Stimulated activated CD4-positive, alpha-beta T cell treated with anti-CD3 and anti-CD28 coated beads, Interleukin-4, amount 100 ng/mL, for 4 hours (primary cell): ENCODE measurements around the gene TMEM91.
"Not testable (repeated sequence)": the region's sequence is repeated elsewhere in the genome, so short reads cannot be mapped to it uniquely, and the experiment has no call there.

ENCODE experiments used
- DNase-seq, 2 experiments: peaks; one replicate each; pipeline ENCODE4 v3.0.0-alpha.2; 2020

TMEM91 gene

GRCh38 chr19:41376241-41376997 is at the start of gene TMEM91:
Gene TMEM91, plus strand, starts transcription at chr19:41376533. Its CDS starts 1,777 bp downstream, at chr19:41378310.
- DNase-seq: peak in 1 of 2 experiments; percentile 29

- no peak for DNase-seq
Observed at GRCh38 chr19:41327076-41327575, 49.2 kb upstream of the TMEM91 start.

- peak; percentile 80 to 86 for DNase-seq
Observed at GRCh38 chr19:41327576-41328156, 48.7 kb upstream of the TMEM91 start.

GRCh38 chr19:41328157-41328841 is 48.0 kb upstream of the TMEM91 start:
- no peak for DNase-seq

- DNase-seq: no peak
Observed at GRCh38 chr19:41328842-41329225, 47.5 kb upstream of the TMEM91 start.

GRCh38 chr19:41330481-41330880 is 45.9 kb upstream of the TMEM91 start:
- no peak for DNase-seq

- DNase-seq: no peak
Observed at GRCh38 chr19:41330946-41331678, 45.2 kb upstream of the TMEM91 start.

GRCh38 chr19:41332000-41332399 is 44.3 kb upstream of the TMEM91 start:
- no peak for DNase-seq

- DNase-seq: no peak
Observed at GRCh38 chr19:41332468-41332867, 43.9 kb upstream of the TMEM91 start.

GRCh38 chr19:41334793-41335192 is 41.5 kb upstream of the TMEM91 start:
- DNase-seq: no peak

GRCh38 chr19:41335467-41335866 is 40.9 kb upstream of the TMEM91 start:
- DNase-seq: no peak

- DNase-seq: no peak
Observed at GRCh38 chr19:41339936-41340335, 36.4 kb upstream of the TMEM91 start.

- no peak for DNase-seq
Observed at GRCh38 chr19:41341669-41342490, 34.5 kb upstream of the TMEM91 start.

GRCh38 chr19:41344162-41344561 is 32.2 kb upstream of the TMEM91 start:
- DNase-seq: no peak

- DNase-seq: not testable (repeated sequence)
Observed at GRCh38 chr19:41346916-41347315, 29.4 kb upstream of the TMEM91 start.

GRCh38 chr19:41350735-41351338 is 25.5 kb upstream of the TMEM91 start:
- DNase-seq: no peak

- peak; percentile 74 to 87 for DNase-seq
Observed at GRCh38 chr19:41351339-41352245, 24.7 kb upstream of the TMEM91 start.

- DNase-seq: no peak
Observed at GRCh38 chr19:41352279-41352608, 24.1 kb upstream of the TMEM91 start.

- DNase-seq: peak; percentile 76 to 78
Observed at GRCh38 chr19:41352609-41353465, 23.5 kb upstream of the TMEM91 start.
